Effector memory CD4-positive, alpha-beta T cell (primary cell): ENCODE measurements around the gene ANKZF1.

Source experiments
- DNase-seq, 3 donors: peaks; one replicate each; pipeline ENCODE4 v3.0.0-alpha.2; 2020
- H3K27ac ChIP-seq: 2 replicates; pipeline ENCODE4 v1.7.0; 2013; ENCODE audit warnings: mild to moderate bottlenecking, low read length, moderate library complexity; ENCODE audit not compliant: insufficient read depth, poor library complexity, severe bottlenecking
- H3K27me3 ChIP-seq: replicated peaks from 2 replicates; pipeline ENCODE4 v1.7.0; 2013; ENCODE audit warnings: mild to moderate bottlenecking, low read length; ENCODE audit not compliant: insufficient read depth, control insufficient read depth, poor library complexity, severe bottlenecking
- H3K36me3 ChIP-seq: 2 replicates; pipeline ENCODE4 v1.7.0; 2013; ENCODE audit warnings: mild to moderate bottlenecking, low read length, moderate library complexity; ENCODE audit not compliant: control insufficient read depth, insufficient read depth
- H3K4me1 ChIP-seq: 2 replicates; pipeline ENCODE4 v1.7.0; 2013; ENCODE audit warnings: low read length, mild to moderate bottlenecking; ENCODE audit not compliant: control insufficient read depth, insufficient read depth, poor library complexity, severe bottlenecking
- H3K4me3 ChIP-seq: 2 replicates; pipeline ENCODE4 v1.7.0; 2013; ENCODE audit warnings: low read length, low read depth, mild to moderate bottlenecking; ENCODE audit not compliant: insufficient read depth, poor library complexity, severe bottlenecking
- H3K9me3 ChIP-seq: 2 replicates; pipeline ENCODE4 v1.7.0; 2013; ENCODE audit warnings: mild to moderate bottlenecking, low read length, moderate library complexity; ENCODE audit not compliant: control insufficient read depth

ANKZF1 gene

GRCh38 chr2:219228041-219228910 lies 1.3 kb upstream of the ANKZF1 start:
- no peak for DNase-seq
- Histone ChIP-seq H3K9me3 (no peaks in the 10 kb centered on the region), H3K27ac (peak overlapping the region; percentile 93), H3K4me3 (peak overlapping the region; percentile 80), H3K4me1 (peaks cover 13% of the 10 kb centered on the region), H3K27me3 (no peaks in the 10 kb centered on the region), H3K36me3 (peaks cover 53% of the 10 kb centered on the region)

- peak overlapping the region; percentile 93 for H3K27ac ChIP-seq
- no peaks in the 10 kb centered on the region for H3K27me3 ChIP-seq
- H3K36me3 ChIP-seq = peaks cover 53% of the 10 kb centered on the region
- H3K4me3 ChIP-seq = peak overlapping the region; percentile 80
- H3K9me3 ChIP-seq = no peaks in the 10 kb centered on the region
- DNase-seq = no peak
- H3K4me1 ChIP-seq = peaks cover 13% of the 10 kb centered on the region
These were observed 698 bp upstream of the ANKZF1 start for GRCh38 chr2:219228911-219229304.

GRCh38 chr2:219230059-219230540 lies 494 bp downstream of the ANKZF1 start:
- H3K4me3 ChIP-seq = peak overlapping the region; percentile 80
- H3K36me3 ChIP-seq = peaks cover 53% of the 10 kb centered on the region
- H3K27ac ChIP-seq = peak overlapping the region; percentile 93
- no peaks in the 10 kb centered on the region for H3K27me3 ChIP-seq
- no peaks in the 10 kb centered on the region for H3K9me3 ChIP-seq
- H3K4me1 ChIP-seq = peaks cover 13% of the 10 kb centered on the region
- no peak for DNase-seq

- no peak overlapping the region for H3K27ac ChIP-seq
- H3K9me3 ChIP-seq = no peaks in the 10 kb centered on the region
- H3K36me3 ChIP-seq = peaks cover 73% of the 10 kb centered on the region
- no peak for DNase-seq
- no peaks in the 10 kb centered on the region for H3K27me3 ChIP-seq
- no peaks in the 10 kb centered on the region for H3K4me1 ChIP-seq
- no peak overlapping the region for H3K4me3 ChIP-seq
These were observed 4.7 kb downstream of the ANKZF1 start for GRCh38 chr2:219234331-219234730.

GRCh38 chr2:219243291-219243761 lies 13.7 kb downstream of the ANKZF1 start:
- H3K4me1 ChIP-seq = peaks cover 37% of the 10 kb centered on the region
- no peaks in the 10 kb centered on the region for H3K27me3 ChIP-seq
- H3K36me3 ChIP-seq = peaks cover 5% of the 10 kb centered on the region
- H3K9me3 ChIP-seq = no peaks in the 10 kb centered on the region
- DNase-seq = no peak
- no peak overlapping the region for H3K4me3 ChIP-seq
- H3K27ac ChIP-seq = no peak overlapping the region

GRCh38 chr2:219244789-219245147 lies 15.2 kb downstream of the ANKZF1 start:
- H3K4me3 ChIP-seq = peak overlapping the region; percentile 93
- H3K27me3 ChIP-seq = no peaks in the 10 kb centered on the region
- H3K36me3 ChIP-seq = peaks cover under 1% of the 10 kb centered on the region
- H3K27ac ChIP-seq = peak overlapping the region; percentile 95
- peaks cover 49% of the 10 kb centered on the region for H3K4me1 ChIP-seq
- no peak for DNase-seq
- H3K9me3 ChIP-seq = no peaks in the 10 kb centered on the region

GRCh38 chr2:219245148-219245898 lies 15.7 kb downstream of the ANKZF1 start, which contains the start of the genes GLB1L and STK16:
TSS of gene GLB1L (minus strand) at chr2:219245444. CDS start at chr2:219243573, 1,871 bp downstream.
TSS of gene STK16 (plus strand) at chr2:219245479. CDS start at chr2:219246000, 521 bp downstream.
- Histone ChIP-seq H3K4me3 (peak within 1 kb of the TSS; percentile 93), H3K36me3 (peaks cover 7% of the 10 kb centered on the region), H3K9me3 (no peaks in the 10 kb centered on the region), H3K4me1 (peaks cover 54% of the 10 kb centered on the region), H3K27me3 (no peaks in the 10 kb centered on the region), H3K27ac (peak within 1 kb of the TSS; percentile 95)
- peak; percentile 70 to 80 (median 78) for DNase-seq

GRCh38 chr2:219245899-219246230 lies 16.3 kb downstream of the ANKZF1 start:
- Histone ChIP-seq H3K9me3 (no peaks in the 10 kb centered on the region), H3K27ac (peak overlapping the region; percentile 95), H3K36me3 (peaks cover 12% of the 10 kb centered on the region), H3K4me1 (peaks cover 58% of the 10 kb centered on the region), H3K27me3 (no peaks in the 10 kb centered on the region), H3K4me3 (peak overlapping the region; percentile 93)
- DNase-seq = no peak

- no peak overlapping the region for H3K4me3 ChIP-seq
- no peaks in the 10 kb centered on the region for H3K9me3 ChIP-seq
- DNase-seq = no peak
- peaks cover 64% of the 10 kb centered on the region for H3K4me1 ChIP-seq
- H3K27me3 ChIP-seq = no peaks in the 10 kb centered on the region
- H3K36me3 ChIP-seq = peaks cover 12% of the 10 kb centered on the region
- H3K27ac ChIP-seq = peak overlapping the region; percentile 95
These were observed 17.0 kb downstream of the ANKZF1 start for GRCh38 chr2:219246559-219246958.
